Activated CD4-positive, alpha-beta T cell treated with anti-CD3 and anti-CD28 coated beads, Interleukin-2, Interleukin-4, amounts not matched to agents 100 ng/mL and 50 ng/mL, durations not matched to agents 16 hours and 8 hours (primary cell): ENCODE results near the gene EEFSEC.

Experiments
- DNase-seq: peaks from one replicate; pipeline ENCODE4 v3.0.0-alpha.2; 2020; ENCODE audit warnings: low spot score

The EEFSEC gene

DNA sequence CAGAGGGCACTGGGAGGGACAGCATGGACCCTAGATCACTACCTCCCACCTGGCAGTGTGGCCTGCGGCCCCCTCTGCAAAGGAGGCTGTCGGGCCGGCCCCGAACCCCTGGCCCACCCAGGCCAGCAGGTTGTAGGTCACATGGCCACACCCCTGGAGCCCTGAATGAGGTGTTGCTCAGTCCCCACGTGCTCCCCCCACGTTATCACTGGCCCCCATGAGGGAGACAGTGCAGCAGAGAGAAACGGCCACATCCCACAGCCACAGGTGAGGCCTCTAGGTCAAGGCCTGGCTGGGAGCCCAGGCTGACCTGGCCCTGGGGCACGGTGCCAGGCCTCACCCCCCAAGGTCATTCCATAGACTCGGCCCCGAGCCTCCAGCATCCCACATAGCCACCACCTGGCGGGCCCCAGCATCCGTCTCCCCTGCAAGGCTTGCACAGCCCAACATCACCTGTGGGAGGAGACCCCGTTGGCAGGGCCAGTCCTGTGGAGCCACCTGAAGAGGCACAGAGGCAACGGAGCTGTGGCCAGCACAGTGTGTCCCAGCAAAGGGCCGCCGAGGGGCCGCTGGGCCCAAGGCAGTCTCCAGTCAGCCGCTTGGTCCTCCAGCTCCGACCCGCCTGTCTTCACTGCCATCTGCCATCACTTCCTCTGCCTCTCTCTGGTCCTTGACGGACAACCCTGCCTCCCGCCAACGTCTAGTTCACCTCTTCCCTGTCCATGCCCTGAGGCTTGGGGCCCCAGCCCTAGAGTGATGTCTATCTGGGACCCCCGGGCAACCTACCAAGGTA lies 260.3 kb downstream of the EEFSEC start:
- no peak for DNase-seq

DNA sequence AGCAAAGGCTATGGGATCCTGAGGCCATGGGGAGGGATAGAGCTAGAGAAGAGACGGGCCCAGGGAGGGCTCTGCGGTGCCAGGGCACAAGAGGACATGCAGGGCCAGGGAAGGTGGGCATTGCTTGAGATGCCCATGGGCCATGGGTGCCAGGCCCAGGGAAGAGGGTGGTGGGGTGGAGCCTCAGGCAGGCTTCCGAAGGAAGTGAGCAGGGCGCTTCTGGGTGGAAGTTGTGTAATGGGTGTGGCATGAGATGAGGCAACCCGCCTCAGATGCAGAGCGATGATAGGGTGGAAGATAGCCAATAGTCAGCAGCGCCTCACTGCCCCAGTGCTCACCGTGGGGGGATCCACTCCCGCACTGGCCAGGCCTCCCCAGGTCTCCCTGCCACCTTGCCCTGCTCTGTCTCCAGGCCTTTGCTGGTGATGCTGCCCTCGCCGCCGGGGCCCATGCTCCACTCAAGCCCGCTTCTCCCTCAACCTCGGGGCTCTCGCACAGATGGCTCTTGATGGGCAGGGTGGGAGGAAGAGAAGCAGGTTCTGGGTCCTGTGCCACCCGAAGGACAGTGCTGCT lies 262.0 kb downstream of the EEFSEC start:
- no peak for DNase-seq

DNA sequence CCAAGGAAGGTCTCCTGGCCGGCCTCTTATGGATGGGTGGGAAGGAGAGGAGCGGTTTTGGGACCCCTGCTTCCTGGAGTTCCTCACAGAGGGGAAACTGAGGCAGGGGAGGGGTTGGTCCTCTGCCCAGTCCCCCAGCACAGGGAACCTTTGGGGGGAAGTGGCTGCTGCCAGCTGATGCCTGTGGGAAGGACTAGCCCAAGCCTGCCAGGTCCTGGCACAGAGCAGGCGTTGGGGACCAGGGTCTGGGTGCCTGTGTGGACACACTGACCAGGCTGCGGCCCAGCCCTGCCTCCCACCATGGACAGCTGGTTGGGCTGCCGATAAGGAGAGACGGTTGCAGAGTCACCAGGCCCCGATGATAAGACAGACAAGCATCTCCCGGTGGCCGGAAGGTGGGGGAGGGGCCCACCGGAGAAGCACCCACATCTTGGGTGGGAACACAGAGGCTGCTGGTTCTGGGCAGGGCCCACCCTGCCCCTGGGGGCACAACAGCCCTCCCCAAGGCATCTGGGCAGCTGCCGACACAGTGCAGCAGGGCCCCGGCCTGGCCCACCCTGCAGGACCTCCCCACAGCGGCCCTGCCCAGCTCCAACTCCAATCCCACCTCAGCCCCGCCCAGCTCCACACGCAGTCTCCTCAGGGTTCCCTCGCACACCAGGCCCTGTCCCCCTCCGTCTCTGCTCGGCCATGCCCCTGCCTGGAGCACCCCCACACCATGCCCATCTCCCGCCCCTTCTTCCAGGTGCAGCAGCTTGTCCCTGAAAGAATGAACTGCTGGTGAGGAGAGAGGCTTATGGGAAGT lies 262.7 kb downstream of the EEFSEC start:
- no peak for DNase-seq

DNA sequence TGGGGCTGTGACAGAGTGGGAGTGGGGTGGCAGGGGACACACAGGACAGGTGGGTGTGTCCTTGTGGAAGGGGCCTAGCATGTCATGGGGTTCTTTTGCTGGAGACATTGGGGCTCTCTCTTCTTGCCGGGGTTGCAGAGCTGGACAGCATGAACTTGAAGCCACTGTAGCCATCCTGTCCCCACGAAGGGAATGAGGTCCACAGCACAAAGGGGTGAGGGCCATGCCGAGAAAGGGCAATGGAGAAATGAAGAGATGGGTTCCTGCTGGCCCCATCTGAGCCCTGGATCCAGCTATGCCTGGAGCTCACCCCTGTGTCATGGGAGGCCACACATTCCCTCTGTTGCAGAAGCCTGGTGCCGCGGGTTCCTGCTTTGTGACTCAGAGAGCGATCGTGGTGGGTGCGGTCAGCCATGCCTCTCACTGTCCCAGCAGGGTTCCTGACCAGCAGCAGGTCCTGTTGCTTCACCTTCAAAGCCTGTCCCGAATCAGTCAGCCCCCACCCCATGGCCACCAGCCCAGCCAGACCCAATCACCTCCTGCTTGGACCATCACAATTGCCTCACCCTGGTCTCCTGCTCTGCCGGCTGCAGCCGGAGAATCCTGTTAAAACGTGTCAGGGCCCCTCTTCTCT lies 263.4 kb downstream of the EEFSEC start:
- DNase-seq = no peak

DNA sequence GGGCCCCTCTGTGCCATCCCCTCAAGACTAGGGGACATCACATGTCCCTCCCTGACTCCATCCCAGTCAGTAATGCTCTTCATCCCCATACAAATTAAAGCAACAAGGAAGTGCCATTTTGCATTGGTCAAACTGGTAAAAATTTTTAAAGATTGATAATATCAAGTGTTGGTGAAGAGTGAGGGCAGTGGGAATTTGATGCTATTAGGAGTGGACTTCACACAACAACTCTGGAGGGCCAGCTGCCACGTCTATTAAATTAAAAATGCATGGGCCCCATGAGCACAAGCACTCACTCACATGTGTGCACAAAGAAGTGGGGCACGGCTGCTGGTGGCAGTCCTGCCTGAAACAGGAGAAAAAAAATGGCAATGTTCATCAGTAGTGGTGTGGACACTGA lies 265.6 kb downstream of the EEFSEC start:
- DNase-seq = no peak

DNA sequence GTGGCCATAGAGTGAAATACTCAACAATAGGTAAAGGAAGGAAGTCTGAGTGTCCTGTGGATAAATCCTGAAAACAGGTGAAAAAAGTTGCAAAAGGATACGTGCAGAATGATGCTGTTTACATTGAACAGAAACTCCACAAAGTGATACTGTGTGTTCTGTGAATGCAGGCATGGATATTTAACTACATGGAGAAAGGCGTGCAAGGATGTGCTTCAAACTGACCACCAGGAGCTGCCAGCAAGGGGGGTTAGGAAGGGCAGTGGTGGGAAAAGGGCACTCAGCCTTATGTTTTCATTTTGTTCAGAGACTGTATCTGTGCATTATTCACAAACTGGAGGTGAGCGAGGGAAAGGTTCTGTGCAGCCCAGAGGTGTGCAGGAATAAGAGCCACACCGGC lies 266.0 kb downstream of the EEFSEC start:
- no peak for DNase-seq

DNA sequence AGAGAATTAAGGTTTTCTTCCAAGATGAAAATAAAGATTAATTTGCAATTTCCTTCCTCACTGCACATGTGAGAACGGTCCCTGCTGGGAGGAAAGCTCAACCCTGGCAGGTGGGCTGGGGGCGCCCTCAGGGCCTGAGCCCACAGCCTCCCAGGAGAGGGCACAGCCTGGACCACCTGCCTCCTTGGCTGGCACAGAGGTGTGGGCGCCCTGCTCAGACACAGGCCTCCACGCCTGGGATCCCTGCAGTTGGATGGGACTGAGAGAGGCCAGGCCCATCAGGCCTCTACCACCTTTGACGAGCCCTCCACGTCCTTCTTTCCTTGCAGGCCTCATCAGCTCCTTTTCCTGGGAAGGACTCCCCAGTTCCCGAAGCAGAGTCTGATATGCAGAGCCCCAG lies 267.0 kb downstream of the EEFSEC start:
- DNase-seq = no peak

DNA sequence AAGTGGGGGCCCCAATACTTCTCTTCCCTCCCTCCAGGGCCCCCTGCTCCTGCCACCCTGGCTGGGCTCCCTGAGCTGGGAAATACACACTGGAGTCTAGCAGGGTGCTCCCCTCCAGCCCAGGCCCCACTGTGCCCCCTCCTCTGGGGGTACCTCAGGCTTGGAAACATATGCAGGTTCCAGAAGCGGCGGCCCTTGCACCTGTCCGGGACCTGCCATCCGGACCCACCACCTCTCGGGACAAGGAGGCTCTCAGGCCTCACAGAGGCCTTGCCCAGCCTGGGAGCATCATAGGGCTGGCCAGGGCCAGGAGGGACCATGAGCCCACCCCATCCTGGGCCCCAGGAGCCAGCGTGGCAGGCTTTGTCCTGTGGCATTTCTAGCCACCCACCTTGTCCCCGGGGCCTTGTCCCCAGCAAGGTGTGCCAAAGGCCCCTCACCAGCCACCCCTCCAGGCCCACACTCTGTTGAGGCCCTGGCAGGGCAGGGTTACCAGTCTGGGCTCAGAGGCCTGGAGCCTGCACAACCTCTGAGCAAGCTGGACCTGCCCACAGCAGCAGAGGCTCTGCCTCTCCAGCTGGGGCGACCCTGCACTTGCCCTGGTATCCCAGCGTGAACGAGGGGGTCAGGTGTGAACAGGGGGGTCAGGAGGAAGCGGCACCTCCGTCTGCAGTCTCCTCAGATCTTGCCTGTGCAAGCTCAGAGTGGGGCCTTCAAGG lies 267.6 kb downstream of the EEFSEC start:
- DNase-seq = no peak

DNA sequence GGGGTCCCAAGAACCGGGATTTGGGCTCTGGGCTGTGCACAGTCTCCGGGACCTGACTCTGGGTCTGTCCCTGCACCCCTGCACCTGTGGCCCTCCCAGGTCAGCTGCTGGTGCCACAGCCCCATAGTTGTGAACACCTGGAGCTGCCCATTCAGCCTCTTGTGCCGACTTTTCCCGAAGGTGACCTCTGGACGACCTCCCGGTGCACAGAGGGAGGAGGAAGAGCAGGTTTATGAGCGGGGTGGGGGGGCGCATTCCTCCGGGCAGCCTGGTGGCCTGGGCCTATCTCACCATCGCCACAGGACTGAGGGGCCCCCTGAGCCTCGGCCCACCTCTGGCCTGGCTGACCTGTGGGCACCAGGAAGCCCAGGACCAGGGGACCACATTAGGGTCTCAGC lies 268.2 kb downstream of the EEFSEC start:
- DNase-seq = no peak

DNA sequence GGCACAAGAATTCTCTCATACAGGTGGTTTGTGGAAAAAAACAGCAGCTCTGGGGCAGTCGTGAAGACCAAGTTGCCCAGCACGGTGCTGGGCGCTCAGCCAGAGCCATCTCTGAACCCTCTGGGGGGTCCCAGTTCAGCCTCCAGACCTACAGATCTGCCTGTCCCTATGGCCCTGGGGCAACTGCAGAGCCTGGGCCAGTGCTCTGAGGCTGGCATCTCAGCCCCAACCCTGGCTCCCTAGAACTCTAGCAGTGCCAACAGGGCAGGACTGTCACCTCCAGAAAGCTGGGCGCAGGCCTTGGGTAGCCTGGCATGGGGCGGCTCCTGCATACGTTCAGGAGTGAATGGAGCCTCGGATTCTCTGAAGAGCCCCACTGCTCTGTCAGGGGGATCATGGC lies 268.7 kb downstream of the EEFSEC start:
- DNase-seq = no peak

DNA sequence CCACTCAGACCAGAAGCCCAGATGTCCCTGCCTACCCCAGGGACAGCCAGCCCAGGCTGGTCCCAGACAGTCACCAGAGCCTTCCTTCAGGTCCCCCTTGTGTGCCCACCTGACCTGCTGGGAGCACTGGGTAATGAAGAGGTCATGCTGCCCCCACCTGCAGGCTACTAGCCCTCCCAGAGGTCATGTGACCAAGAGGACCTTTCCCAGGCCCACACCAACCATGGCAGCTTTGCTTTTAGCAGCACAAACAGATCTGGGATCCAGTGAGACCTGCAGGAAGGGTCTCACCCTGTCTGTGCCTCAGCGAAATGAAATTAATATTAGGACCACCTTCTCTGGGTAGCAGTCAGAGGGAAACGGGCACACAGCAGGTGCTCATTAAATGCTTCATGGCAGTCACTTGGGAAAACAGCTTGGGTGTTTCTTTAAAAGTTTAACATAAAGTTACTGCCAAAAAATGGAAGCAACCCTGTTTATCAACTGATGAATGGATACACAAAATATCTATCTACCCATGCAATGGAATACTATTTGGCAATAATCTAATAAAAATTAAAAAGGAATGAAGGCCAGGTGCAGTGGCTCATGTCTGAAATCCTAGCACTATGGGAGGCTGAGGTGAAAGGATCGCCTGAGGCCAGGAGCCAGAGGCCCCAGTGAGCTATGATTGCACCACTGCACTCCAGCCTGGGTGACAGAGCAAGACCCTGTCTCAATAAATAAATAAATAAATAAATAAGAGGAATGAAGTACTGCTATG lies 269.7 kb downstream of the EEFSEC start:
- no peak for DNase-seq

DNA sequence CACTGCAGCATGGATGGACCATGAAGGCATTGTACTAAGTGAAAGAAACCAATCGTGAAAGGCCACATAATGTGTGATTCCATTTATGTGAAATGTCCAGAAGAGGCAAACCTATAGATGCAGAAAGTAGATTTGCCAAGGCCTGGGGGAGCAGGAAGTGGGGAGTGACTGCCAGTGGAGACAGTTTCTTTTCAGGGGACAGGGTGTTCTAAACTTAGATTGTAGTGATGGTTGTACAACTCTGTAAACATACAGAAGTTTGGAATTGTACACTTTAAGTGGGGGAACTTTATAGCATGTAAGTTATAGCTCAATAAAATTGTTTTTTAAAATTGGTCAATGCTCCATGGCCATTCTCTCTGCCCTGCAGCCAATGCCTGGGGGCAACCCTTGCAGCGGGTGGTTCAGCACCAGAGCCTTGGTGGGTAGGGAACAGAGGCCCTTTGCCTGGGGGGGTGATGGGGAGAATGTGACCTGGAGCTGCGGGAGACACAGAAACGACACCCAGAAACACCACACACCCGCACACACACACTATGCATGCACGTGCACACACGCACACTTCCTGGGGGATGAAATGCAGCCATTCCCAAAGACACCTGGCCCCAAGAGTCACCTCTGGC lies 270.4 kb downstream of the EEFSEC start:
- DNase-seq = no peak

DNA sequence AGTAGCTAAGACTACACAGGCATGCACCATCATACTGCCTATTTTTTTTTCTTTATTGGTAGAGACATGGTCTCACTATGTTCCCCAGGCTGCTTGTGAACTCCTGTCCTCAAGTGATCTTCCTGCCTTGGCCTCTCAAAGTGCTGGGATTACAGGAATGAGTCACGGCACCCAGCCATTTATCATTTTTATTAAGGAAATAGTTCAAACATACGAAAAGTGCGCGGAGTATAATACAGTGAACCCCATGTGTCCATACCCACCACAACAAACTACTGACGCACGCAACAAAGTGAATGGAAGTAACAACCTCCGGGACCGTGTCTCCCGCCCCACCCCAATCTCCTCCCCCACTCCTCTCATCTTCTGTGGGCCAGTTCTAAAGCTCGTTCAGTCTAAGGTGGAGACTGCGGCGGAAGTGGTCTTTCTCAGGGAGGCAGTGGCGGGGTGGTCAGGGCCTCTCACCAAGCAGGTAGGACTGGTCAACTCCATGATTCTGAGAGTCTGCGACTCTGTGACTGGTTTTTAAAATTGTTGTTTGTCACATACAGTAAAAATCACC lies 271.3 kb downstream of the EEFSEC start:
- no peak for DNase-seq

DNA sequence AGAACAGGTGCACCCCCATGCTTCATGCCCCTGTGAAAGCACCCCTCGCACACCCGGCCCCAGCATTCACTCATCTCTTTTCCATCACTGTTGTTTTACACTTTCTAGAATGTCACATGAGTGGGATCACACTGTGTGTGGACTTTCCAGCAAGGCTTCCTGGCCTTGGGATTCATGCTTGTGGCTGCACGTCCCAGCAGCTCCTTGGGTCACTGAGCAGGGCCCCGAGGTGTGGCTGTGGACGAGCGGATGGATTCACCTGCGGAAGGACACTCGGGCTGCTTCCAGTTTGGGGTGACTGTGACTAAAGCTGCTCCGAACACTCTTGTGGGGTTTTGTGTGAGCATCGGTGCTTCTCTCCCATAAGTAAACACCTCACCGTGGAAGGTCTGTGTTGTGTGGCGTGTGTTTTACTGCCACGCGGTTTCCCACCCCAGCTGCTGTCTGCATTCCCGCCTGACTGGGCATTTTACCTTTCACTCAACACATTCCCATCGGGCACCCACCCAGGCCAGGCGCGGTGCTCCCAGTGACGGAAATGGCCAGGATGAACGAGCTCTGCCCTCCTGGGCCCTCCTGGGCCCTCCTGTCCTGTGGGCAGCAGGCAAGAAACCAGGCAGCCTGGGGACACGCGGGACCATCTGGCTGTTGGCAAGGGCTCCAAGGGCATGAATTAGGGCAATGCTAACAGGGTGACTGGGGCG lies 272.0 kb downstream of the EEFSEC start:
- no peak for DNase-seq

DNA sequence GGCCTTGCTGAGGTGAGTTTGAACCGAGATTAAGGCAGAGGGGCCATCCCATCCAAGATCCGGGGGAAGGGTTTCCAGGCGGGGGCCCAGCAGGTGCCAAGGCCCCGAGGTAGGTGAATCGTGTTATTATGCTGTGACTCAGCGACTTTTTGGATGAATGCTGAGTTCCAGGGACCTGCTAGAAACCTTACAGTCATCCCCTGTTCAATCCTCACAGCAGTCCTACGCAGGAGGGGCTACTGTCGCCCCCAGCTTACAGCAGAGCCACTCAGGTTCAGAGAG lies 272.5 kb downstream of the EEFSEC start:
- no peak for DNase-seq

DNA sequence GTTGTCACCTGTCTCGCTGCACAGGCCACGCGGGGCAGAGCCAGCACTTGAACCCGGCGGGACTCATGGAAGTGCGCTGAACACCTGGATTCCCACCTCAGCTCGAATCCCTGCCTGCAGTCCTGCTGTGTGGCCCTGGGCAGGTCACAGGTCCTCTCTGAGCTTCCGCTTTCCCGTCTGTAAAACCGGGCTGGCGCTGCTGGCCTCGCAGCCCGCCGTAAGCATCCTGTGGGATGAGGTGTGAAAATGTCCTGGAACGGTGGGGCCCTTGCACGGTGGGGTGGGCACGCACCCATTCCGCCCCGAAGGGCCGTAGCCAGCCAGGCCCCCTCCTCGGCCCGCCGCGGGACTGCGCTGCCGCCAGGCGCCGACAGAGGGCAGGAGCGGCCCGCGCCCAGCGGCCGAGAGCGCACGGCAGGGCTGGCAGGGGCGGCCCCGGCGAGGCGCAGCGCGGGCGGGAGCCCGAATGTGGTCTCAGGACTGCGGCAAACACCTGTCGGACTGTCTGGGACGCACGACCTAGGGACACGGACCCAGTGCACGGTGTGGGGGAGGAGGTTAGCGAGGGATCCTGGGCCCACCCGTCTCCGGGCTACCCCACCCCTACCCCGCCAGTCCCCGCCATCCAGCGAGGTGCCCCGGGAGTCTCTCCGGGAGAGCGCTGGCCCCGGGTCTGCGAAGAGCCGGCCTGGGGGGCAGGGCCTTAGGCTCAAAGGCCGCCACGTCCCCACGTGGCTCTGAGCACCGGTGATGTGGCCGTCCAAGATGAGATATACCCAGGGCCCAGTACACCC lies 273.0 kb downstream of the EEFSEC start:
- DNase-seq = peak; percentile 44

DNA sequence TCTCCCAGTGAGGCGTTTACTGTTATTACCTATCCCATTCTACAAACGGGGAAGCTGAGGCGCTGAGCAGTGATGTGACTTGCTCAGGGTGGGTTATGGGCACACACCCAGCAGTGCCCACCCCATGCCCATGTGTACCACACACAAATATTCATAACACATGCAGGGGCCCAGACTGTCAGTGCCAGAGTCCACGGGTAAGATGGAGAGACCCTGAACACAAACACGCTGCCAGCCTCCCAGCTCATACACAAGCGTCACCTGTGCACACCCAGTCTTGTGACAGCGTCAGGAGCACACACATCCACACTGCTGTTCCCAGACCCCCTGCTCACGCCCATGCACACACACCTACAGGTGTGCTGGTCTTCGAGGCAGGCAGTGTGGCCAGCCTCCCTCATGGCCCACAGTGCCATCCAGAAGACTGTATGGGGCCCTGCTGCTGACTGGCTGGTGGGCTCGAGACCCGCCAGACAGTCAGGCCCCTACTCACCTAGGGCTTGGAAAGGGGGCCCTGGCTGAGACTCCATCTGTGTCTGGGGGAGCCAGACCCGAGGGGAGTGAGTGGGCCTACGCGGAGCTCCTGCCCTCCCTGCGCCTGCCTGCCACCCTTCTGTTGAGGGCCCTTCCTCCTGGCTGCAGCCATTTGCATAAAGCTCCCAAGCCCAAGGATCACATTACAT lies 274.0 kb downstream of the EEFSEC start:
- no peak for DNase-seq
